Trophoblast cell (in vitro differentiated cells and primary cell): Measurements from ENCODE around the gene GPD1.
A peak's percentile ranks its signal among the peaks of the same experiment; 100 is the strongest.
"Not testable (repeated sequence)": the region's sequence is repeated elsewhere in the genome, so short reads cannot be mapped to it uniquely, and the experiment has no call there.

ENCODE experiments used
- DNase-seq, 2 donors: peaks; one replicate each; pipeline ENCODE4 v3.0.0-alpha.2; 2016
- H2AFZ ChIP-seq: 2 replicates; pipeline ENCODE4 v1.6.1; 2013; ENCODE audit warnings: low read length, moderate library complexity, mild to moderate bottlenecking; ENCODE audit not compliant: insufficient read depth, poor library complexity
- H2AK5ac ChIP-seq: 2 replicates; pipeline ENCODE4 v1.6.1; 2013; ENCODE audit warnings: mild to moderate bottlenecking, low read length
- H2BK120ac ChIP-seq: 2 replicates; pipeline ENCODE4 v1.6.1; 2013; ENCODE audit warnings: low read length, mild to moderate bottlenecking, moderate library complexity; ENCODE audit not compliant: insufficient read depth, poor library complexity
- H2BK12ac ChIP-seq: 2 replicates; pipeline ENCODE4 v1.6.1; 2013; ENCODE audit warnings: mild to moderate bottlenecking, low read length, moderate library complexity
- H2BK5ac ChIP-seq: 2 replicates; pipeline ENCODE4 v1.6.1; 2013; ENCODE audit warnings: low read length, low read depth, moderate library complexity, mild to moderate bottlenecking; ENCODE audit not compliant: poor library complexity
- H3K14ac ChIP-seq: 2 replicates; pipeline ENCODE4 v1.6.1; 2013; ENCODE audit warnings: mild to moderate bottlenecking, low read length
- H3K18ac ChIP-seq: 2 replicates; pipeline ENCODE4 v1.6.1; 2013; ENCODE audit warnings: mild to moderate bottlenecking, low read length
- H3K23ac ChIP-seq: 2 replicates; pipeline ENCODE4 v1.6.1; 2013; ENCODE audit warnings: low read length
- H3K27ac ChIP-seq: 2 replicates; pipeline ENCODE4 v1.5.1; 2013; ENCODE audit warnings: low read depth, mild to moderate bottlenecking, inconsistent platforms, low read length, moderate library complexity
- H3K27me3 ChIP-seq: 2 replicates; pipeline ENCODE4 v1.6.1; 2013; ENCODE audit warnings: inconsistent platforms, mild to moderate bottlenecking, low read length, moderate library complexity; ENCODE audit not compliant: insufficient read depth
- H3K36me3 ChIP-seq, 2 experiments: 1 replicate in 1 of 2; 2 replicates in 1 of 2; pipeline ENCODE4 v1.6.1; 2013; ENCODE audit warnings: low read length in 2 of 2, mild to moderate bottlenecking in 2 of 2, moderate library complexity in 1 of 2; ENCODE audit not compliant: insufficient read depth in 2 of 2, control insufficient read depth in 1 of 2
- H3K4ac ChIP-seq: 2 replicates; pipeline ENCODE4 v1.6.1; 2013; ENCODE audit warnings: low read depth, mild to moderate bottlenecking, low read length, moderate library complexity
- H3K4me1 ChIP-seq, 2 experiments: 1 replicate in 1 of 2; 2 replicates in 1 of 2; pipeline ENCODE4 v1.6.1; 2013; ENCODE audit warnings: low read length in 2 of 2, mild to moderate bottlenecking in 2 of 2, moderate library complexity in 1 of 2; ENCODE audit not compliant: insufficient read depth in 2 of 2, control insufficient read depth in 1 of 2
- H3K4me2 ChIP-seq: 2 replicates; pipeline ENCODE4 v1.6.1; 2013; ENCODE audit warnings: inconsistent platforms, mild to moderate bottlenecking, low read length, moderate library complexity
- H3K4me3 ChIP-seq: 2 replicates; pipeline ENCODE4 v1.5.1; 2013; ENCODE audit warnings: mild to moderate bottlenecking, low read depth, low read length, inconsistent platforms
- H3K79me1 ChIP-seq: one replicate; pipeline ENCODE4 v1.6.1; 2013; ENCODE audit warnings: low read length
- H3K79me2 ChIP-seq: 2 replicates; pipeline ENCODE4 v1.6.1; 2013; ENCODE audit warnings: low read length, mild to moderate bottlenecking; ENCODE audit not compliant: control insufficient read depth, insufficient read depth, poor library complexity
- H3K9ac ChIP-seq: 2 replicates; pipeline ENCODE4 v1.6.1; 2013; ENCODE audit warnings: mild to moderate bottlenecking, low read length
- H3K9me3 ChIP-seq: 2 replicates; pipeline ENCODE4 v1.6.1; 2013; ENCODE audit warnings: low read depth, mild to moderate bottlenecking, control low read depth, inconsistent platforms, low read length; ENCODE audit not compliant: insufficient read depth
- H4K12ac ChIP-seq: 2 replicates; pipeline ENCODE4 v1.6.1; 2013; ENCODE audit warnings: low read depth, mild to moderate bottlenecking, low read length, moderate library complexity
- H4K8ac ChIP-seq: 2 replicates; pipeline ENCODE4 v1.6.1; 2013; ENCODE audit warnings: low read depth, mild to moderate bottlenecking, low read length, moderate library complexity
- H4K91ac ChIP-seq: one replicate; pipeline ENCODE4 v1.6.1; 2013; ENCODE audit warnings: low read depth, mild to moderate bottlenecking, low read length, moderate library complexity
- WGBS: extraction: QIAGEN DNeasy Blood & Tissue Kit; methylation state at CpG from one replicate; pipeline ENCODE4 v1.1.7; 2013; ENCODE audit warnings: missing lambda C conversion rate; ENCODE audit not compliant: insufficient read length, insufficient coverage; ENCODE audit errors: extremely low coverage; 5-methylcytosine and 5-hydroxymethylcytosine counted together

The GPD1 gene

GRCh38 chr12:50154947-50155346, 51.1 kb downstream of the GPD1 start:
- not testable (repeated sequence) for DNase-seq, H3K4me1 ChIP-seq, H3K4ac ChIP-seq, H3K27me3 ChIP-seq, H4K91ac ChIP-seq, H3K18ac ChIP-seq, H4K12ac ChIP-seq, H2BK120ac ChIP-seq, H2AFZ ChIP-seq, H2AK5ac ChIP-seq, H3K23ac ChIP-seq, H3K9ac ChIP-seq, H2BK12ac ChIP-seq, H3K14ac ChIP-seq, H3K4me2 ChIP-seq, H4K8ac ChIP-seq, H3K79me1 ChIP-seq, H3K79me2 ChIP-seq, H3K4me3 ChIP-seq, H3K27ac ChIP-seq, H2BK5ac ChIP-seq, H3K9me3 ChIP-seq, H3K36me3 ChIP-seq
- no CpG with 5 or more reads among the region's 5 CpGs for WGBS

GRCh38 chr12:50156641-50157040, 52.8 kb downstream of the GPD1 start:
- no peak overlapping the region for H3K18ac ChIP-seq
- no peak overlapping the region for H3K4ac ChIP-seq
- no peak overlapping the region for H2BK12ac ChIP-seq
- H3K4me1 ChIP-seq: no peaks in the 10 kb centered on the region
- H2AK5ac ChIP-seq: no peak overlapping the region
- H2AFZ ChIP-seq: no peak overlapping the region
- peaks cover 0 to 2% of the 10 kb centered on the region in 2 experiments for H3K36me3 ChIP-seq
- H3K14ac ChIP-seq: no peak overlapping the region
- no peak overlapping the region for H3K4me2 ChIP-seq
- H3K27me3 ChIP-seq: no peaks in the 10 kb centered on the region
- no peak overlapping the region for H3K27ac ChIP-seq
- H2BK5ac ChIP-seq: no peak overlapping the region
- no peaks in the 10 kb centered on the region for H3K79me2 ChIP-seq
- no peak overlapping the region for H3K23ac ChIP-seq
- no peak overlapping the region for H4K12ac ChIP-seq
- H4K91ac ChIP-seq: no peak overlapping the region
- H3K9ac ChIP-seq: no peak overlapping the region
- peak; percentile 74 to 83 for DNase-seq
- no peak overlapping the region for H3K4me3 ChIP-seq
- no peak overlapping the region for H4K8ac ChIP-seq
- H3K9me3 ChIP-seq: no peaks in the 10 kb centered on the region
- no peak overlapping the region for H2BK120ac ChIP-seq
- H3K79me1 ChIP-seq: no peaks in the 10 kb centered on the region

GRCh38 chr12:50157259-50157658, 53.5 kb downstream of the GPD1 start:
- Histone ChIP-seq H3K79me1 (no peaks in the 10 kb centered on the region), H3K14ac (no peak overlapping the region)
- no CpG with 5 or more reads among the region's 2 CpGs for WGBS

GRCh38 chr12:50160643-50161042, 56.8 kb downstream of the GPD1 start:
- Histone ChIP-seq H2BK12ac (no peak overlapping the region), H3K27me3 (no peaks in the 10 kb centered on the region), H4K8ac (no peak overlapping the region), H3K4me3 (no peak overlapping the region), H3K18ac (no peak overlapping the region), H3K23ac (no peak overlapping the region), H3K4ac (no peak overlapping the region), H3K79me1 (no peaks in the 10 kb centered on the region), H3K36me3 (peaks cover 1 to 2% of the 10 kb centered on the region in 2 experiments), H2BK5ac (no peak overlapping the region), H4K12ac (no peak overlapping the region), H2BK120ac (no peak overlapping the region), H3K9me3 (no peaks in the 10 kb centered on the region), H2AFZ (no peak overlapping the region), H2AK5ac (no peak overlapping the region), H3K14ac (no peak overlapping the region), H3K27ac (no peak overlapping the region), H3K4me1 (no peaks in the 10 kb centered on the region), H3K79me2 (peaks cover 1% of the 10 kb centered on the region), H4K91ac (no peak overlapping the region), H3K4me2 (no peak overlapping the region), H3K9ac (no peak overlapping the region)
- DNase-seq: no peak

More at GRCh38 chr12:50157259-50157658, 53.5 kb downstream of the GPD1 start:
- H3K18ac ChIP-seq: no peak overlapping the region
- no peak overlapping the region for H3K4me3 ChIP-seq
- no peaks in the 10 kb centered on the region for H3K27me3 ChIP-seq
- no peak overlapping the region for H3K4me2 ChIP-seq
- H3K4me1 ChIP-seq: no peaks in the 10 kb centered on the region
- H2BK120ac ChIP-seq: no peak overlapping the region
- no peak overlapping the region for H2AK5ac ChIP-seq
- no peak overlapping the region for H4K8ac ChIP-seq
- peaks cover 0 to 2% of the 10 kb centered on the region in 2 experiments for H3K36me3 ChIP-seq
- DNase-seq: no peak
- H3K23ac ChIP-seq: no peak overlapping the region
- H3K4ac ChIP-seq: no peak overlapping the region
- H2BK5ac ChIP-seq: no peak overlapping the region
- no peak overlapping the region for H3K27ac ChIP-seq
- no peaks in the 10 kb centered on the region for H3K9me3 ChIP-seq
- H2AFZ ChIP-seq: no peak overlapping the region
- H4K12ac ChIP-seq: no peak overlapping the region
- H3K9ac ChIP-seq: no peak overlapping the region
- H4K91ac ChIP-seq: no peak overlapping the region
- H2BK12ac ChIP-seq: no peak overlapping the region
- no peaks in the 10 kb centered on the region for H3K79me2 ChIP-seq
